GM12873 (cell line): ENCODE data around the gene LIX1.

Source experiments
- CTCF ChIP-seq: IDR thresholded peaks from 2 replicates; pipeline ENCODE4 v1.5.1; 2012; ENCODE audit warnings: low read depth, mild to moderate bottlenecking, moderate library complexity, low read length, control low read depth; ENCODE audit not compliant: insufficient read depth; ENCODE audit errors: missing control alignments

Gene LIX1

GRCh38 chr5:97077246-97077645, 65.2 kb downstream of the LIX1 start:
- no peak for TF ChIP-seq CTCF

GRCh38 chr5:97076098-97076497, 66.3 kb downstream of the LIX1 start:
- no peak for TF ChIP-seq CTCF

GRCh38 chr5:97075649-97076048, 66.8 kb downstream of the LIX1 start:
- no peak for TF ChIP-seq CTCF

GRCh38 chr5:97074859-97075489, 67.4 kb downstream of the LIX1 start:
- TF ChIP-seq CTCF: no peak

- no peak for TF ChIP-seq CTCF
These were observed 69.0 kb downstream of the LIX1 start for GRCh38 chr5:97073420-97073819.

- no peak for TF ChIP-seq CTCF
These were observed 69.7 kb downstream of the LIX1 start for GRCh38 chr5:97072696-97073095.

- TF ChIP-seq CTCF: no peak
These were observed 70.4 kb downstream of the LIX1 start for GRCh38 chr5:97071993-97072392.
